C4-2B (cell line): ENCODE data around the gene CHRNA10.

Experiments used
- ZFX ChIP-seq: fragments of 450-650 bp; IDR thresholded peaks from 2 replicates; pipeline ENCODE4 v1.6.1; 2017
- TF ChIP-seq, protein P1 (sequence below): fragments of 450-650 bp; conservative IDR thresholded peaks from 2 replicates; pipeline ENCODE4 v1.5.1; 2017; ENCODE audit warnings: mild to moderate bottlenecking

DNA sequence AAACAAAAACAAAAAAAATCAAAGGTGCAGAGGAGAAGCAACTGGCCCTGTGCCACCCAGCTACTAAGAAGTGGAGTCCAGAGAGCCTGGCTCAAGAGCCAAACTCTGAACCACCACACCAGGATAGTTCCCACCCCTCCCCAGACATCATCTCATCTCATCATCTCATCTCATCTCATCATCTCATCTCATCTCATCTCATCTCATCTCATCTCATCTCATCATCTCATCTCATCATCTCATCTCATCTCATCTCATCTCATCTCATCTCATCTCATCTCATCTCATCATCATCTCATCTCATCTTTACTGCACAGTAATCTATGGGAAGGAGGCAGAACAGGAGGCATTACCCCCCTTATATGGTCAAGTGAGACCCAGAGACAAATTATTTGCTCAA, 8.3 kb downstream of the CHRNA10 start:
- TF ChIP-seq, protein P1, sequence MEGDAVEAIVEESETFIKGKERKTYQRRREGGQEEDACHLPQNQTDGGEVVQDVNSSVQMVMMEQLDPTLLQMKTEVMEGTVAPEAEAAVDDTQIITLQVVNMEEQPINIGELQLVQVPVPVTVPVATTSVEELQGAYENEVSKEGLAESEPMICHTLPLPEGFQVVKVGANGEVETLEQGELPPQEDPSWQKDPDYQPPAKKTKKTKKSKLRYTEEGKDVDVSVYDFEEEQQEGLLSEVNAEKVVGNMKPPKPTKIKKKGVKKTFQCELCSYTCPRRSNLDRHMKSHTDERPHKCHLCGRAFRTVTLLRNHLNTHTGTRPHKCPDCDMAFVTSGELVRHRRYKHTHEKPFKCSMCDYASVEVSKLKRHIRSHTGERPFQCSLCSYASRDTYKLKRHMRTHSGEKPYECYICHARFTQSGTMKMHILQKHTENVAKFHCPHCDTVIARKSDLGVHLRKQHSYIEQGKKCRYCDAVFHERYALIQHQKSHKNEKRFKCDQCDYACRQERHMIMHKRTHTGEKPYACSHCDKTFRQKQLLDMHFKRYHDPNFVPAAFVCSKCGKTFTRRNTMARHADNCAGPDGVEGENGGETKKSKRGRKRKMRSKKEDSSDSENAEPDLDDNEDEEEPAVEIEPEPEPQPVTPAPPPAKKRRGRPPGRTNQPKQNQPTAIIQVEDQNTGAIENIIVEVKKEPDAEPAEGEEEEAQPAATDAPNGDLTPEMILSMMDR, result no peak
- no peak for TF ChIP-seq ZFX
